Activated T-cell treated with anti-CD3 and anti-CD28 coated beads, Interleukin-2, amount 50 U/mL, for 48 hours (primary cell): ENCODE data around the gene CBR4.
"Not testable (repeated sequence)": the region's sequence is repeated elsewhere in the genome, so short reads cannot be mapped to it uniquely, and the experiment has no call there.

ENCODE experiments used
- DNase-seq, 2 experiments: peaks; one replicate each; pipeline ENCODE4 v3.0.0-alpha.2; 2020

Gene CBR4

GRCh38 chr4:168992952-168993482 lies 17.0 kb downstream of the CBR4 start:
- DNase-seq: not testable (repeated sequence)

GRCh38 chr4:168981942-168982341 lies 28.1 kb downstream of the CBR4 start:
- no peak for DNase-seq

- DNase-seq: no peak
Measured at GRCh38 chr4:168981460-168981859, 28.6 kb downstream of the CBR4 start.

DNA sequence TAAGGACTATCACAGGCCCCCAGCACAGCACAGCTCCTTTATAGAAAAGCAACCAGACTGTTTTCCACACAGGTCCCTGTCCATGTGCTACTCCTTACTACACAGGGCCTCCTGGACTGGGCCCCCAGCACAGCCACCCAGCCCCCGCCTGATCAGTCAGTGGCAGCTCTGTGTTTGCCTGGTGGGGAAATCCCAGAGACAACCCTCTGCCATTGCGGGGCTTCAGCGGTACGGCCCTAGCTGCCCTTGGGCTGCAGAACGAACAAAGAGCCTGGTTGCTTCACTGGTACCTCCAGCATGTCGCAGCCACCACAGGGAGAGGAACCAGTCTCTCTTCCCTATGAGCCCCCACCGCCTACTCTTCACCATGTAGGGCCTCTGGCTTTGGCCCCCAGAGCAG lies 30.7 kb downstream of the CBR4 start:
- no peak for DNase-seq

DNA sequence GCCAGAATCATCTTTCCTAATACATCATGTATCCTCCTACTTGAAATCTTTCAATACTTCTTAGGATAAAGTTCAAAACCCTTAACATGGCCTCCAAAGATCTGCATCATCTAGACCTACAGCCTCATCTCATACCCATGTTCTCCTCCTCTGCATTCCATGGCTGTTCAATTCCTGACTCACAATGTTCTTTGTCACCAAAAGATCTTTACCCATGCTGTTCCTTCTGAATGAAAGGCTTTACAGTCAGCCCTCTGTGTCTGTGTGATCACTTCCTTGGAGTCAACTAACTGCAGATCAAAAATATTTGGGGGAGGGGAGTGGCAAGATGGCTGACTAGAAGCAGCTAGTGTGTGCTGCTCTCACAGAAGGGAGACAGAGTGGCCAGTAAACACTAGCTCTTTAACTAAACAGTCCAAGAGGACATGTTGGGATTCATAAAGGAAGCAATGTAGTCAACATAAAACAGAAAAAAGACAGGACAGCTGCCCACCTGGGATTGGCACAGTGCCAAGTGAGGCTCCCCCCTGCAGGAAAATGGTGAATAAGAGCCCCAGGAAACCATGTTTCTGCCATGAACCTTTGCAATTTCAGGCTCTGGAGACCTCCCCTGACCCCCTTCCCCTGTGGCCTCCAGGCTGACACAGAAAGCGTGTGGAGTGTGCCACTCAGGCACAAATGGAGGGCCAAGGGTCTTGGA lies 31.9 kb downstream of the CBR4 start:
- DNase-seq: no peak

DNA sequence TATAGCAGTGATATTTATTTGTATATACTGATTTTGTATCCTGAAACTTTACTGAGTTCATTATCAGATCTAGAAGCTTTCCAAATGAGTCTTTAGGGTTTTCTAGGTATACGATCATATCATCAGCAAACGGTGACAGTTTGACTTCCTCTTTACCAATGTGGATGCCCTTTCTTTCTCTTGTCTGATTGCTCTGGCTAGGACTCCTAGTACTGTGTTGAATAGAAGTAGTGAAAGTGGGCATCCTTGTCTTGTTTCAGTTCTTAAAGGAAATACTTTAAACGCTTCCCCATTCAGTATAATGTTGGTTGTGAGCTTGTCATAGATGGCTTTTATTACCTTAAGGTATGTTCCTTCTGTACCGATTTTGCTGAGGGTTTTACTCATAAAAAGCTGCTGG lies 37.5 kb downstream of the CBR4 start:
- no peak for DNase-seq

DNA sequence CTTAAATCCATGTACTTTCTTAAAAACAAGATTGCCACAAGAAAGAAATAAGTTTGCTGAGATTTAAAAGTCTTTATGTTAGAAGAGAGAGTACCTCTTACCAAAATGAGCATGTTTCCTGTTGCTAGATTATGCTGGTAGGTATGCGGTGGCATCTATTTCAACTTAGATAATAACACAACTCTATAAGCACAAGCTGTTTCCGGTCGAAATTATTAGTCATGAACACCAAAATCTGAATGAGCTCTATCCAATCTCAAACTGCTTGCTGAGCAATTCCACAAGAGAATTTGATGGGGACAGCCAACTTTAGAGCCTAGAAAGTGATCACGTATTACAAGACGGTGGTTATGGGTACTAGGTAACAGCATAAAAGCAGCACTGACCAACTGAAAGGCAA lies 49.3 kb downstream of the CBR4 start:
- DNase-seq: no peak

DNA sequence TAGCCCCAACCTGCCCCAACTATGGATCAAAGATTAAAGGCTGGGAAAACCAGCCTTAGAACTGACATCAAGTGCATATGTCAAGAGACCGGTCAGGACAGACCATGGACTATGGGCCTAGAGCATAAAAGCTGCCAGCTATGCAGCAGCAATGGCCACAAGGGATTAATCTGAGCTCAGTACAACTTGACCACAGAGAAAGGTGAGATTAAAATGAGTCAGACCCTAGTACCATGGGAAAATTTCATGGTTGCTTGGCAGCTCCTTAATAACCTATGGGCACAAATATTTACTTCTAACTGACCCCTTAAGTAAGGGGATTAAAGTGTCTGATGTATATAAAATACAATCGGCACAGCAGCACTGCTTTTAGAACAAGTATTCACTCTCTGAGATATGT lies 54.4 kb downstream of the CBR4 start:
- no peak for DNase-seq

GRCh38 chr4:168952821-168953246 lies 57.2 kb downstream of the CBR4 start:
- not testable (repeated sequence) for DNase-seq

DNA sequence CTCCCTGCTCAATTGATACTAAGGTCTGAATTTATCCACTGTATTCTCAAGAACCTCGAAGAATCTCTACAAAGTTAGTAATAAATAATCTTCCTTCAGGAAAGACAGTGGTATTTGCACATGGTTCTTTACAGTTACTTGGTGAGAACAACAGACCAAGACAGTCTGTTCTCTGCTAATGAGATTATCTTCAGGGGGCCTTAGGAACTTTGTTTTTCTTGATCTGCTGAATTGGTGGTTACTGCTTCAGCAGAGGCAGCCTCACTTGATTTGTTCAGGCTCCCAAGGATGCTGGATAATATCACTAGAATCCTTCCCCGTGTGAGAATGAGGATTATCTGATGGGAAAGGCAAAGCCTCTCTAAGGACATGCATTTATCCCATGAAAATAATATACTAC lies 64.8 kb downstream of the CBR4 start:
- DNase-seq: no peak

DNA sequence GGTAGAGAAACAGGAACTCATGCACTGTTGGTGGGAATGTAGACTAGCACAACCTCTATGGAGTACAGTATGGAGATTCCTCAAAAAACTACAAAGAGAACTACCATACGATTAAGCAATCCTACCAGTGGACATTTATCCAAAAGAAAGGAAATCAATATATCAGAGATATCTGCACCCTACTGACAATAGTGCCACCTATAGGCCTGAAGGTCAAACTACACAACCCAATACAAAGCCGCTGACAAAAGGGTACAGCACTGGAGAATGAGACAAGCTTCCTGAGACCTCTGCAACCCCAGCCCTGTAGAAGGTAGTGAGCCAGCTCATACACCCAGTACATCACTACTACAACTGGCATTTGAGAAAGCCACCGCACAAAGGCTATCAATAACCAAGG lies 67.1 kb downstream of the CBR4 start:
- no peak for DNase-seq
